COLO829 (cell line): ENCODE measurements around the gene RHAG.
"Not testable (repeated sequence)": the region's sequence is repeated elsewhere in the genome, so short reads cannot be mapped to it uniquely, and the experiment has no call there.

ENCODE experiments used
- DNase-seq: peaks from one replicate; pipeline ENCODE4 v3.0.0; 2012; ENCODE audit warnings: low spot score

The RHAG gene

DNA sequence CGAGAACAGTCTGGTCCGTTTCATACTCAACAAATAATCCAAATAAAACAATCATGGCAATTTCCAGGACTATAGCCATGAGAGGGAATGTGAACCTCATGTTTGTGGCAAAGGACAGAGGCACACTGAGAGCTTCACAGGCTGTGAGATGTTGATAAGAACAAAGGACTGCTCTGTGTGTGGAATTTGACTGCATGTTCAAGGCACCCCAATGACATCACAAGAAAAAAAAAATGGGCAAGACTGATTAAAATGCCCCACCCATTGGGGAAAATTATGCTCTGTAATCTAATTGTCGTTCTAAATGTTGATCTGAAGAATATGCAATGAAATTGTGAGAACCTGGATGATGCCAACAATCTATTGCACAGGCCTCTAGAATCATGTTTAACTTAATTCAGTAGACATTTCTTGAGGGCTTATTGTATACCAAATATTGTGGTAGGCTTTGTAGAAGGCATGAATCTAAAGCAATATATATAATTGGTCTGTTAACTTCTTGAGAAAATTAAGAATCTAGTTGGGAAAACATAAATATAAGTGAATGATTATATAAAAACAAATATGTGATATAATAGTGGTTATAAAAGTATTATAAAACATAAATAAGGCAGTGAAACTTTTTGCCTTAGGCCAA lies at the start of gene RHAG:
RHAG (minus strand) TSS at position 127 of the 637 bp plus-strand sequence; CDS start at position 100, 27 bp downstream.
- no peak for DNase-seq

DNA sequence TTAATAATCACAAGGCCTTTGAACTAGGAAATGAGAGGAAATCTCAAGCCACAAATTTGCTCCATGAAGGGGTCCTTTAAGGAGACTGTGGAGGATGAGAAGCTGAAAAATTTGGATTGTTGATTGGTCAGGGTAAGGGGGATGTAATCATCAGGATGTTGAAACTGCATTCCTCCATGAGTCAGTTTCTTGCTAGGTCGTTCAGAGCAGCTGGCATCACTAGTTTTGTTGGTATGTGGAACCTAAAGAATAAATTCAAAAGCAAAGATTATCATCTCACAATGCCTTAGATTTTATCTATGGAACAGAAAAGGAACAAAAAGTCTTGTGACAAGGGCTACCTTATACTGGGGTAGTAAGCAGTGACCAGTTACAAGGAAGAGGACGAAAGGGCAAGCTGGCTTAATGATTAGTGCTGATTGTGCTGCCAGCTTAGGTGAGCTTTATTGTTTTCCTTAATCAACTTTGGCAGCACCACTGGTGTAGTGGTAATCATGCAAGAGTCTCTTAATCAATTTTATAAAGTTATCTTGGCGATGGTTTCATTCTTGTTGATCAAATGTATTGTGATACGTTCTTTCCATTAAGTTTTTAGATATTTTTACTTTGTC lies 40.1 kb upstream of the RHAG start:
- no peak for DNase-seq

DNA sequence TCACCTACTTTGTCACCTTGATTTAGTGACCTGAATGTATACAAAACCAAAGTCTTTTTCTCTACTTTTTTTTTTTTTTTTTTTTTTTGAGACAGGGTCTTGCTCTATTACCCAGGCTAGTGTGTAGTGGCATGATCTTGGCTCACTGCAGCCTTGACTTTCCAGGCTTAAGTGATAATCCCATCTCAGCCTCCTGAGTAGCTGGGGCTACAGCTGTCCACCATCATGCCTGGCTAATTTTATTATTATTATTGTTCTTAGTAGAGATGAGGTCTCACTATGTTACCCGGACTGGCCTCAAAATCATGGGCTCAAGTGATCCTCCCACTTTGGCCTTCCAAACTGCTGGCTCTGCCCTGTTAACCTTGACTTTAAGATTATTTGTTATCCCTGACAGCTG lies 39.2 kb upstream of the RHAG start:
- DNase-seq: no peak

DNA sequence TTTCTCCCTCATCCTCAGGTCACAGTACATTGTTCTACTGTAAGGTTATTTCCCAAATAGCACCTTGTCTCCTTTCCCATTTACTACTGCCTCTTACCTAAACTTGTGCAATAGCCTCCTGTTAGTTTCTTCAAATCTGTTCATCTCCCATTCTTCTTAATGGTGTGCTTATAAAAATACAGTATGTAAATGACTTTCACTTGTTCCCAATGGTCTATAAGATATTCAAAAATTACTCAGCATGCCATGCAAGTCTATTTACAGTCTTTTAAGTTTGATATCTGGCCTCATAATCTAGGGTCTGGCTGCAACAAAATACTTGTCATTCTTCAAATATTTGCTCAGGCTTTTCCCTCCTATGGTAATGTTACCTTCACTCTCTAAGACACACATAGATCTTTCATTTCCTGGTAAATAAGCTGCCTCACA lies 31.5 kb upstream of the RHAG start:
- no peak for DNase-seq

- no peak for DNase-seq
Observed at GRCh38 chr6:49666930-49667757, 30.5 kb upstream of the RHAG start.

DNA sequence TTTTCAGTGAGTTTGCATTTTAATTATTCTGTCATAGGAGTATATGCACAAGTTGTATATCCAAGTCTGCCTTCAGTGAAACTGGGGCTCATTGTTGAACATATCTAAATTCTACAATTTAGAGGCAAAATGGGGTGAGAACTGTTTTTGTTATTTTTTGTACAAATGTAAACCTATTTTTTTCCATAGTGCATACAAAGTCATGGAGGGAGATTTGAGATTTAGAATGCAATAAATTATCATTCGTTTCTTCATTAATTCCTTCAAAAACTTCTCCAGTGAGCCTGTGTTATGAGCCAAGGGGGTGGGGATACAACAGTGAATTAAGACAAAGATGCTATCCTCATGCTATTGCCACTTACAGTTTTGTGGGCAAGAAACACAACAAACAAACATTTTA lies 29.8 kb upstream of the RHAG start:
- no peak for DNase-seq

GRCh38 chr6:49664817-49665216 lies 28.2 kb upstream of the RHAG start:
- DNase-seq: no peak

DNA sequence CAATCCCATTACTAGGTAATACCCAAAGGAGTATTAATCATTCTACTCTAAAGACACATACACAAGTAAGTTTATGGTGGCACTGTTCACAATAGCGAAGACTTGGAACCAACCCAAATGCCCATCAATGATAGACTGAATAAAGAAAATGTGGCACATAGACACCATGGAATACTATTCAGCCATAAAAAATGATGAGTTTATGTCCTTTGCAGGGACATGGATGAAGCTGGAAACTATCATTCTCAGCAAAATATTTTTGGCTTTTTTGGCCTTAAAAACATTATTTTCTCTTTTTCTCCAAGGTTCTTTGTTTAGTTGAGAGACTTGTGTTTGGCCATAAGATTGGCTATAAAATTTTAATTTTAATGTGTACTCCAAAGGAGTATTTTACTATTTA lies 27.4 kb upstream of the RHAG start:
- not testable (repeated sequence) for DNase-seq

DNA sequence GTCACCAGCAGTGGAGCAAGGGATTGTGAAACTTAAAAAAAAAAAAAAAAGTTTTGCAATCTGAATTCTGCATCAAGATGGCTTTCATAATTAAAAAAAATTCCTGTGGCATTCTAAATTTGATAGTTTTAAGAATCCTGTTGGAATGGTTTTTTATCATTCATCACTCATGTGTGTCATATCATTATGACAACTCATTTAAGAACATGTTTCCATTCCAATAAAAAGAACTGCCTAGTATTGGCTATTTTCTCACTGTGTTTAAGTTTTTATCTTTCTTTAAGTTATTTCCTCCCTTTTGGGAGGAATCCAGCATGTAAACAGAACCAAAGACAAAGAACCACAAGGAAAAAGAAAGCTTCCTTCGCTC lies 26.2 kb upstream of the RHAG start:
- DNase-seq: no peak

- no peak for DNase-seq
Observed at GRCh38 chr6:49662231-49662891, 25.7 kb upstream of the RHAG start.

- no peak for DNase-seq
Observed at GRCh38 chr6:49653942-49654341, 17.3 kb upstream of the RHAG start.

GRCh38 chr6:49653438-49653837 lies 16.8 kb upstream of the RHAG start:
- no peak for DNase-seq

GRCh38 chr6:49651239-49651638 lies 14.6 kb upstream of the RHAG start:
- no peak for DNase-seq

DNA sequence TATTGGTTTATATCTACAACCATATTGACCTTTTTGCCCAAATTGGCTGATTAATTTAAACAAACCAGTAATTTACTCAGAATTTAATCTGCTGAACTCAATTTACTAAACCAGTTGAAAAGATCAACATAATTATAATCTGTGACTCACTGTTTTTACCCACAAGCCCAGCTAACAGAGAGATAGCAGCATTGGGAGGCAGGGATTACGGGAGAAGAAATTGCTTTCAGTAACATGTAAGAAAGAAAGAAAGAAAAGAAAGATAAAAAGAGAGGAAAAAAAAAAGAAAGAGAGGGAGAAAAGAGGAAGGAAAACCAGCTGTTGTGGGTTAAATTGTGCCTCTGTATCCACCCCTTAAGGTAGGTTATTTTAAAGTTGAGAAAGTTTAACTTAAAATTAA lies 13.3 kb upstream of the RHAG start:
- no peak for DNase-seq

- no peak for DNase-seq
Observed at GRCh38 chr6:49648036-49648435, 11.4 kb upstream of the RHAG start.

- DNase-seq: no peak
Observed at GRCh38 chr6:49647476-49647875, 10.8 kb upstream of the RHAG start.

- DNase-seq: no peak
Observed at GRCh38 chr6:49646942-49647341, 10.3 kb upstream of the RHAG start.

DNA sequence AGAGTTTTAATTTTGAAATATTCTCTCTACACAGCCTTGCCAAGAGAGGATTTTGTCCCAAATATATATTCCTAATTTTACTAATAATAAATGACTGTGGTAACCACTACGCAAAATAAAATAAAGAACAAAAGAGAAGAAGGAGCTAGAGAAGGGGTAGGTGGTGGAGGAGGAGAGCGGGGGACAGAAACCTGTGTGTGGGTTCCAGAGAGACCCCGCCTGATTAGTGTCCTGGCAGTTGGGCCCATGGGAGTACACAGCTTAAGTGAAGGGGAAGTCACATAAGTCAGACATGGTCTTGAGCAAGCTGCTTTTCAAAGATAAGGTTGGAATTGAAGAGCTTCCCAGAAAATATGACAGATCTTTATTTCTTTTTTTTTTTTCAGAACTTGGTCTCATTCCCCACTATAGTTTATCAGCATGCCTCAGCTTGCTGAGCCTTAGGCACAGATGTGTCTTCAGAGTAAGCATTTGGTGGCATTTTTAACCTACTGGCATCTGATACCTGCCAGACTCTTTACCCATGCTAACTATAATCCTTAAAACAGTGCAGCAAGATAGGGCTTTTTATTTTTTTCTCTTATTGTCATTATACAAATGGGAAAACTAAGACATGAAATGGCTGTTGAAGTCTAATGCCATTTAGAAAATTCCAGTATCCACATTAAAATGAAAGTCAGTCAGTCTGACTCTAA lies 9.6 kb upstream of the RHAG start:
- DNase-seq: no peak

GRCh38 chr6:49645139-49645538 lies 8.5 kb upstream of the RHAG start:
- DNase-seq: no peak

DNA sequence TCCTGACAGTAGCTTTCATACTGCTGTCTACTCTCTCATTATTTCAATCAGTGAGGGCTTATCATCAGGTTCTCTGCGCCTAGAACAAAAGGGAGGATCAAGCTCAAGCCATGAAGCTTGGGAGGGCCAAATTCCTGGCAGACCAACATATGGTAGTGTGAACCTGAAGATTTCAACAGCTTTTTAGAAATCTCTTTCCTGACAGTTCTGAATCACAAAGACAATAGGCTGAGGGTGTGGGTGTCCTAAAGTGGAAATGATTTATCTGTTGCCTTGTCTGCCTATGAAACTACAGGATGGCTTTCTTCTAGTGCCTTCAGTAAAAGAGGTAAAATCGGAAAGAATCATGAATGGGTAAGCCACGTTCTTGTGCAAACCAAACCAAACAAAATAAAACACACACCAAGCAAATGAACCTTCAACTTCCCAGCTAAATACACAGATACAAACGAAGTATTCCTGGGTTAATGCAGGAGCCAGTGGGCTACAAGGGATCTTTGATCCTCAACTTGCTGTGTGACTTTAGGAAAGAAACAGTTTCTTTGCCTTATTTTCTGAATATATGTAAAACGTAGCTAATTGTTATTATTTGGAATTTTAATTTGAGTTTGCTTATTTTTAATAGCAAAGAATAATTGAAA lies 2.7 kb upstream of the RHAG start:
- no peak for DNase-seq

DNA sequence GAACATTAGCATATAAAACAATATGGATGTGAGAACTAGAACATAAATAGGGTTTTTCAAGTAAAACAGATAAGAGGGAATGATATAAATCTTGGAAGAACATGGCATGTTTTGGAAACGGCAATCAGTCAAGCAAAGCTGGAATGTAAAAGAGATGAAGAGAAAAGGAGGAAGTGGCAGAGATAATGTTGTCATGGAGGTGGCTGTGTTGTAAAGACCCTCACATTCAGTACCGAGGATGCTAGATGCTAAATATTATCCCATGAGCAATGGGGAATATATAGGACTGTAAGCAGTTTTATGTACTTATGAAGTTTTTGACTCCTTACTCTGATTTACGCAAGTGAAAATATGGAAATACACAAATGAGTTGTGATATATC lies 702 bp upstream of the RHAG start:
- DNase-seq: no peak
